Natural killer cell (primary cell): ENCODE results near the gene C1orf35. TPM values are rescaled to one million over a fixed set of nuclear protein-coding genes. Genes with fewer than 3 reads are reported as not detected.

ENCODE experiments used
- ATAC-seq, 3 donors: fragments of 150-1000 bp in 2 of 3; fragments of 200-7000 bp in 1 of 3; cut with Tn5 transposase; 1 replicate in 1 of 3; 2 replicates in 2 of 3; pipeline ENCODE4 v1.10.0; 2021; ENCODE audit warnings: mild to moderate bottlenecking in 2 of 3, moderate library complexity in 2 of 3
- DNase-seq, 2 donors: peaks; one replicate each; pipeline versions ENCODE4 v3.0.0 to v3.0.0-alpha.2; 2013 to 2021; ENCODE audit warnings: mixed read lengths in 1 of 2
- H3K27ac ChIP-seq: one replicate; pipeline ENCODE4 v1.5.1; 2013; ENCODE audit warnings: mild to moderate bottlenecking, low read length
- H3K27me3 ChIP-seq: one replicate; pipeline ENCODE4 v1.6.1; 2013; ENCODE audit warnings: low read length; ENCODE audit not compliant: control insufficient read depth, insufficient read depth
- H3K36me3 ChIP-seq: one replicate; pipeline ENCODE4 v1.6.1; 2013; ENCODE audit warnings: low read length; ENCODE audit not compliant: control insufficient read depth, insufficient read depth
- H3K4me1 ChIP-seq: one replicate; pipeline ENCODE4 v1.6.1; 2013; ENCODE audit warnings: low read length; ENCODE audit not compliant: control insufficient read depth, insufficient read depth
- H3K4me3 ChIP-seq: one replicate; pipeline ENCODE4 v1.5.1; 2013; ENCODE audit warnings: low read length
- H3K9me3 ChIP-seq: one replicate; pipeline ENCODE4 v1.6.1; 2013; ENCODE audit warnings: low read length; ENCODE audit not compliant: control insufficient read depth, insufficient read depth
- H3K27ac Mint-ChIP-seq, 2 donors: one replicate each; pipeline ENCODE4 v1.8.0; 2022; ENCODE audit warnings: mild to moderate bottlenecking in 2 of 2, mixed read lengths in 2 of 2, moderate library complexity in 1 of 2
- H3K27me3 Mint-ChIP-seq, 2 donors: one replicate each; pipeline ENCODE4 v1.8.0; 2022; ENCODE audit warnings: low read depth in 2 of 2, mixed read lengths in 2 of 2
- H3K36me3 Mint-ChIP-seq: one replicate; pipeline ENCODE4 v1.8.0; 2022; ENCODE audit warnings: mixed read lengths
- H3K4me1 Mint-ChIP-seq, 2 donors: one replicate each; pipeline ENCODE4 v1.8.0; 2022; ENCODE audit warnings: mixed read lengths in 2 of 2
- H3K4me3 Mint-ChIP-seq: one replicate; pipeline ENCODE4 v1.8.0; 2022; ENCODE audit warnings: mild to moderate bottlenecking, moderate library complexity, mixed read lengths
- H3K9me3 Mint-ChIP-seq, 2 donors: one replicate each; pipeline ENCODE4 v1.8.0; 2022; ENCODE audit warnings: mixed read lengths in 2 of 2
- CTCF ChIP-seq: fragments of 200-600 bp; IDR thresholded peaks from one replicate; pipeline ENCODE4 v1.8.0; 2022; ENCODE audit warnings: antibody characterized with exemption
- WGBS: methylation state at CpG from one replicate; pipeline ENCODE4 v1.1.7; 2013; ENCODE audit warnings: missing lambda C conversion rate; ENCODE audit not compliant: insufficient coverage; 5-methylcytosine and 5-hydroxymethylcytosine counted together
- intact Hi-C: fragments of 100-400 bp; cut with micrococcal nuclease; formaldehyde crosslinking; loops from one replicate; pipeline ENCODE4 v1.14.2; 2022
- total RNA-seq, 4 donors: library from RNA; stranded (reverse); fragments of 120-200 nt in 1 of 4; gene quantifications; one replicate each; pipeline versions ENCODE4 v1.2.3 to v1.2.4, GENCODE V29; 2013 to 2022

The C1orf35 gene
- total RNA-seq, 3 donors from 2014 or later (not counting 1 experiment from before 2014, with no cell fraction given) = 18.9 to 21.6 (median 19.6) TPM

- Mint-ChIP-seq H3K27me3 (peaks cover 4 to 31% of the 10 kb centered on the region in 2 donors), H3K9me3 (no peaks in the 10 kb centered on the region), H3K4me3 (no peak overlapping the region), H3K36me3 (no peaks in the 10 kb centered on the region), H3K4me1 (peaks cover 0 to 6% of the 10 kb centered on the region in 2 donors), H3K27ac (no peak overlapping the region)
- 83% methylated on average over 5 of the region's 5 CpGs for WGBS
- H3K27me3 ChIP-seq = no peaks in the 10 kb centered on the region
- no peak for DNase-seq
- H3K27ac ChIP-seq = no peak overlapping the region
- H3K36me3 ChIP-seq = no peaks in the 10 kb centered on the region
- H3K4me3 ChIP-seq = no peak overlapping the region
- no peaks in the 10 kb centered on the region for H3K4me1 ChIP-seq
- no peaks in the 10 kb centered on the region for H3K9me3 ChIP-seq
- intact Hi-C loops = no loop called here
- ATAC-seq = no peak
- TF ChIP-seq CTCF = no peak
Observed at GRCh38 chr1:228125185-228125584, 22.1 kb upstream of the C1orf35 start.

GRCh38 chr1:228123505-228123904 lies 20.4 kb upstream of the C1orf35 start:
- Mint-ChIP-seq H3K36me3 (no peaks in the 10 kb centered on the region), H3K27me3 (peaks cover 4 to 31% of the 10 kb centered on the region in 2 donors), H3K27ac (no peak overlapping the region), H3K4me3 (no peak overlapping the region), H3K9me3 (no peaks in the 10 kb centered on the region), H3K4me1 (peaks cover 0 to 6% of the 10 kb centered on the region in 2 donors)
- DNase-seq = no peak
- no peaks in the 10 kb centered on the region for H3K27me3 ChIP-seq
- no peaks in the 10 kb centered on the region for H3K4me1 ChIP-seq
- H3K36me3 ChIP-seq = no peaks in the 10 kb centered on the region
- H3K27ac ChIP-seq = no peak overlapping the region
- no peak overlapping the region for H3K4me3 ChIP-seq
- no peak for TF ChIP-seq CTCF
- intact Hi-C loops = no loop called here
- no peak for ATAC-seq
- H3K9me3 ChIP-seq = no peaks in the 10 kb centered on the region
- 77% methylated on average over 2 of the region's 2 CpGs for WGBS

- H3K27me3 Mint-ChIP-seq = peaks cover 5 to 31% of the 10 kb centered on the region in 2 donors
- H3K9me3 ChIP-seq = no peaks in the 10 kb centered on the region
- no peak for TF ChIP-seq CTCF
- no peak overlapping the region for H3K27ac Mint-ChIP-seq
- ATAC-seq = no peak
- H3K27me3 ChIP-seq = no peaks in the 10 kb centered on the region
- no peak overlapping the region for H3K4me3 ChIP-seq
- H3K36me3 ChIP-seq = no peaks in the 10 kb centered on the region
- no peak overlapping the region for H3K4me3 Mint-ChIP-seq
- no peaks in the 10 kb centered on the region for H3K36me3 Mint-ChIP-seq
- intact Hi-C loops = no loop called here
- H3K4me1 Mint-ChIP-seq = peaks cover 0 to 6% of the 10 kb centered on the region in 2 donors
- WGBS = no CpG with 5 or more reads among the region's 1 CpG
- no peak overlapping the region for H3K27ac ChIP-seq
- no peak for DNase-seq
- no peaks in the 10 kb centered on the region for H3K9me3 Mint-ChIP-seq
- no peaks in the 10 kb centered on the region for H3K4me1 ChIP-seq
Observed at GRCh38 chr1:228122921-228123441, 19.9 kb upstream of the C1orf35 start.
